SK-N-SH treated with all-trans-retinoic acid at 6 μM for 48 hours (cell line): Measurements from ENCODE around the gene CD200.

Experiments used
- ARNTL ChIP-seq: fragments of 450-650 bp; formaldehyde crosslinking; IDR thresholded peaks from 2 replicates; pipeline ENCODE4 v1.5.0; 2020; ENCODE audit warnings: low read depth, mild to moderate bottlenecking, moderate library complexity, borderline replicate concordance
- CSDC2 ChIP-seq: fragments of 250-450 bp; sonication (Bioruptor Pico); IDR thresholded peaks from 2 replicates; pipeline ENCODE4 v1.5.0; 2020; ENCODE audit warnings: mild to moderate bottlenecking, moderate library complexity
- ISL1 ChIP-seq: fragments of 250-450 bp; sonication (Bioruptor Pico); IDR thresholded peaks from 2 replicates; pipeline ENCODE4 v2.1.2; 2022; ENCODE audit warnings: mild to moderate bottlenecking, moderate library complexity
- OSR1 ChIP-seq: fragments of 250-450 bp; sonication (Bioruptor Pico); IDR thresholded peaks from 2 replicates; pipeline ENCODE4 v1.8.0; 2022; ENCODE audit warnings: moderate library complexity, mild to moderate bottlenecking, inconsistent platforms
- RARB ChIP-seq: fragments of 250-450 bp; sonication (Bioruptor Pico); IDR thresholded peaks from 2 replicates; pipeline ENCODE4 v1.8.0; 2021; ENCODE audit warnings: mild to moderate bottlenecking, moderate library complexity
- TCF4 ChIP-seq: fragments of 250-450 bp; sonication (Bioruptor Pico); IDR thresholded peaks from 2 replicates; pipeline ENCODE4 v1.8.0; 2021; ENCODE audit warnings: mild to moderate bottlenecking, moderate library complexity, borderline replicate concordance
- ZFP30 ChIP-seq: fragments of 450-650 bp; formaldehyde crosslinking; IDR thresholded peaks from 2 replicates; pipeline ENCODE4 v1.5.0; 2022; ENCODE audit warnings: mild to moderate bottlenecking, moderate library complexity
- TF ChIP-seq, protein P1 (sequence below): fragments of 250-450 bp; sonication (Bioruptor Pico); IDR thresholded peaks from 2 replicates; pipeline ENCODE4 v1.5.0; 2020; ENCODE audit warnings: mild to moderate bottlenecking, moderate library complexity
- TF ChIP-seq, protein P2 (sequence below): fragments of 250-450 bp; sonication (Bioruptor Pico); IDR thresholded peaks from 2 replicates; pipeline ENCODE4 v1.5.1; 2021; ENCODE audit warnings: mild to moderate bottlenecking, moderate library complexity

DNA sequence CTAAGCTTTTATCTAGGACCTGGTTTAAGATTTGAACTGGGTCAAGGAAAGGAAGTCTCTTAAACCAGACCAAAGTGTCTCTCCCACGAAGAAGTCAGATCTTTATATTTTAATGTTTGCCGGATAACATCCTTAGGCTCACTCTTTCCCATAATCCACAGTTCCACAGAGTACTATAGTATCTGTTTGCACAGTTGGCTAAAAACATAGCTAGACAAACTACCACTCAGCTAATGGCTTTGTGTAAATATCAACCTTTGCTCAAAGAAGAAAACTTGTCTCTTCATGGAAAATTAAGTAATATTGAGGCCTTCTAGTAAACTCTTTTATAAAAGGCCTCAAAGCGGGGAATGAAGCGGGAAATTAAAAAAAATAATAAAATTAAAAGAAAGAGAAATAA, 25.4 kb upstream of the CD200 start:
- TF ChIP-seq ZFP30 (CRISPR knock-in tag) = no peak
- no peak for TF ChIP-seq CSDC2
- TF ChIP-seq OSR1 = no peak
- TF ChIP-seq, protein P1, sequence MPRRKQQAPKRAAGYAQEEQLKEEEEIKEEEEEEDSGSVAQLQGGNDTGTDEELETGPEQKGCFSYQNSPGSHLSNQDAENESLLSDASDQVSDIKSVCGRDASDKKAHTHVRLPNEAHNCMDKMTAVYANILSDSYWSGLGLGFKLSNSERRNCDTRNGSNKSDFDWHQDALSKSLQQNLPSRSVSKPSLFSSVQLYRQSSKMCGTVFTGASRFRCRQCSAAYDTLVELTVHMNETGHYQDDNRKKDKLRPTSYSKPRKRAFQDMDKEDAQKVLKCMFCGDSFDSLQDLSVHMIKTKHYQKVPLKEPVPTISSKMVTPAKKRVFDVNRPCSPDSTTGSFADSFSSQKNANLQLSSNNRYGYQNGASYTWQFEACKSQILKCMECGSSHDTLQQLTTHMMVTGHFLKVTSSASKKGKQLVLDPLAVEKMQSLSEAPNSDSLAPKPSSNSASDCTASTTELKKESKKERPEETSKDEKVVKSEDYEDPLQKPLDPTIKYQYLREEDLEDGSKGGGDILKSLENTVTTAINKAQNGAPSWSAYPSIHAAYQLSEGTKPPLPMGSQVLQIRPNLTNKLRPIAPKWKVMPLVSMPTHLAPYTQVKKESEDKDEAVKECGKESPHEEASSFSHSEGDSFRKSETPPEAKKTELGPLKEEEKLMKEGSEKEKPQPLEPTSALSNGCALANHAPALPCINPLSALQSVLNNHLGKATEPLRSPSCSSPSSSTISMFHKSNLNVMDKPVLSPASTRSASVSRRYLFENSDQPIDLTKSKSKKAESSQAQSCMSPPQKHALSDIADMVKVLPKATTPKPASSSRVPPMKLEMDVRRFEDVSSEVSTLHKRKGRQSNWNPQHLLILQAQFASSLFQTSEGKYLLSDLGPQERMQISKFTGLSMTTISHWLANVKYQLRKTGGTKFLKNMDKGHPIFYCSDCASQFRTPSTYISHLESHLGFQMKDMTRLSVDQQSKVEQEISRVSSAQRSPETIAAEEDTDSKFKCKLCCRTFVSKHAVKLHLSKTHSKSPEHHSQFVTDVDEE = no peak
- TF ChIP-seq ISL1 (CRISPR knock-in tag) = no peak
- TF ChIP-seq, protein P2, sequence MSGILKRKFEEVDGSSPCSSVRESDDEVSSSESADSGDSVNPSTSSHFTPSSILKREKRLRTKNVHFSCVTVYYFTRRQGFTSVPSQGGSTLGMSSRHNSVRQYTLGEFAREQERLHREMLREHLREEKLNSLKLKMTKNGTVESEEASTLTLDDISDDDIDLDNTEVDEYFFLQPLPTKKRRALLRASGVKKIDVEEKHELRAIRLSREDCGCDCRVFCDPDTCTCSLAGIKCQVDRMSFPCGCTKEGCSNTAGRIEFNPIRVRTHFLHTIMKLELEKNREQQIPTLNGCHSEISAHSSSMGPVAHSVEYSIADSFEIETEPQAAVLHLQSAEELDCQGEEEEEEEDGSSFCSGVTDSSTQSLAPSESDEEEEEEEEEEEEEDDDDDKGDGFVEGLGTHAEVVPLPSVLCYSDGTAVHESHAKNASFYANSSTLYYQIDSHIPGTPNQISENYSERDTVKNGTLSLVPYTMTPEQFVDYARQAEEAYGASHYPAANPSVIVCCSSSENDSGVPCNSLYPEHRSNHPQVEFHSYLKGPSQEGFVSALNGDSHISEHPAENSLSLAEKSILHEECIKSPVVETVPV (CRISPR knock-in tag) = no peak
- no peak for TF ChIP-seq RARB (CRISPR knock-in tag)
- TF ChIP-seq ARNTL (CRISPR knock-in tag) = no peak
- no peak for TF ChIP-seq TCF4 (CRISPR knock-in tag)
